Calu3 (cell line): ENCODE data around the gene APLNR. TPM values are rescaled to one million over a fixed set of nuclear protein-coding genes. Genes with fewer than 3 reads are reported as not detected.

Experiments used
- BruUV-seq: library from RNA; stranded (reverse); fragments of 400-500 nt; replicated peaks from 2 replicates; lab custom pipeline; 2021; lab: Mats Ljungman, UMichigan
- CTCF ChIA-PET: fragments of 300-600 bp; sonication (Branson Sonifier 250); formaldehyde crosslinking; loops from one replicate; lab custom pipeline; 2022; ENCODE audit warnings: antibody characterized with exemption; lab: Charles Lee
- DNase-seq: peaks from one replicate; pipeline ENCODE4 v3.0.0; 2022
- H3K27ac Mint-ChIP-seq: one replicate; pipeline ENCODE4 v1.8.0; 2022; ENCODE audit warnings: mixed read lengths; ENCODE audit not compliant: unreplicated experiment
- H3K27me3 Mint-ChIP-seq: one replicate; pipeline ENCODE4 v1.8.0; 2022; ENCODE audit warnings: mixed read lengths; ENCODE audit not compliant: unreplicated experiment
- H3K36me3 Mint-ChIP-seq: one replicate; pipeline ENCODE4 v1.8.0; 2022; ENCODE audit warnings: mild to moderate bottlenecking, moderate library complexity, mixed read lengths; ENCODE audit not compliant: insufficient read depth, unreplicated experiment
- H3K4me1 Mint-ChIP-seq: one replicate; pipeline ENCODE4 v1.8.0; 2022; ENCODE audit warnings: mild to moderate bottlenecking, low read depth, mixed read lengths; ENCODE audit not compliant: unreplicated experiment
- H3K4me3 Mint-ChIP-seq: one replicate; pipeline ENCODE4 v1.8.0; 2022; ENCODE audit warnings: mild to moderate bottlenecking, low read depth, moderate library complexity, mixed read lengths; ENCODE audit not compliant: unreplicated experiment
- H3K9me3 Mint-ChIP-seq: one replicate; pipeline ENCODE4 v1.8.0; 2022; ENCODE audit warnings: low read depth, mixed read lengths; ENCODE audit not compliant: unreplicated experiment
- CTCF ChIP-seq: fragments of 200-600 bp; IDR thresholded peaks from one replicate; pipeline ENCODE4 v1.8.0; 2022; ENCODE audit warnings: antibody characterized with exemption; ENCODE audit not compliant: unreplicated experiment
- intact Hi-C: fragments of 100-400 bp; cut with micrococcal nuclease; formaldehyde crosslinking; loops from one replicate; pipeline ENCODE4 v1.10.0; 2022; ENCODE audit not compliant: unreplicated experiment
- total RNA-seq: library from RNA; stranded (reverse); gene quantifications from 2 replicates; pipeline ENCODE4 v1.2.3, GENCODE V29; 2022

Gene APLNR
- total RNA-seq, 1 experiment from 2014 or later, result not detected

GRCh38 chr11:57197762-57198161 is 39.3 kb downstream of the APLNR start:
- H3K4me1 Mint-ChIP-seq, result no peaks in the 10 kb centered on the region

GRCh38 chr11:57196596-57196995 is 40.5 kb downstream of the APLNR start:
- peaks cover 8% of the 10 kb centered on the region for H3K9me3 Mint-ChIP-seq
- no TSS peak for BruUV-seq
- no peak for TF ChIP-seq CTCF
- no peak overlapping the region for H3K27ac Mint-ChIP-seq
- intact Hi-C loops, result no loop called here
- no peak for DNase-seq
- CTCF ChIA-PET, result no interaction called here
- H3K4me1 Mint-ChIP-seq, result no peaks in the 10 kb centered on the region
- H3K36me3 Mint-ChIP-seq, result no peaks in the 10 kb centered on the region
- H3K4me3 Mint-ChIP-seq, result no peak overlapping the region
- peaks cover 63% of the 10 kb centered on the region for H3K27me3 Mint-ChIP-seq

More at GRCh38 chr11:57197762-57198161, 39.3 kb downstream of the APLNR start:
- Mint-ChIP-seq H3K36me3 (no peaks in the 10 kb centered on the region), H3K27ac (no peak overlapping the region), H3K4me3 (no peak overlapping the region), H3K9me3 (peaks cover 8% of the 10 kb centered on the region), H3K27me3 (peaks cover 60% of the 10 kb centered on the region)
- CTCF ChIA-PET, result no interaction called here
- no TSS peak for BruUV-seq
- DNase-seq, result no peak
- no peak for TF ChIP-seq CTCF
- intact Hi-C loops, result no loop called here

- BruUV-seq, result no TSS peak
- no peaks in the 10 kb centered on the region for H3K36me3 Mint-ChIP-seq
- no peaks in the 10 kb centered on the region for H3K4me1 Mint-ChIP-seq
- no peak overlapping the region for H3K4me3 Mint-ChIP-seq
- CTCF ChIA-PET, result no interaction called here
- H3K9me3 Mint-ChIP-seq, result peaks cover 8% of the 10 kb centered on the region
- peaks cover 92% of the 10 kb centered on the region for H3K27me3 Mint-ChIP-seq
- DNase-seq, result no peak
- intact Hi-C loops, result no loop called here
- no peak overlapping the region for H3K27ac Mint-ChIP-seq
- TF ChIP-seq CTCF, result no peak
Observed at GRCh38 chr11:57192316-57192715, 44.7 kb downstream of the APLNR start.

GRCh38 chr11:57191311-57192219 is 45.5 kb downstream of the APLNR start:
- intact Hi-C loops, result no loop called here
- BruUV-seq, result no TSS peak
- Mint-ChIP-seq H3K36me3 (no peaks in the 10 kb centered on the region), H3K27ac (no peak overlapping the region), H3K4me1 (no peaks in the 10 kb centered on the region), H3K27me3 (peaks cover 89% of the 10 kb centered on the region), H3K4me3 (no peak overlapping the region), H3K9me3 (peaks cover 8% of the 10 kb centered on the region)
- TF ChIP-seq CTCF, result no peak
- no peak for DNase-seq
- CTCF ChIA-PET, result no interaction called here
